Tibial artery (tissue), 4 donors: ENCODE data around the gene IGF1R.

Experiments
- DNase-seq, 2 donors: peaks; one replicate each; pipeline ENCODE4 v3.0.0-alpha.2; 2019
- H3K27ac ChIP-seq, 2 donors: fragments of 200-600 bp; sonication (generic) in 1 of 2; 1 replicate in 1 of 2; 2 replicates in 1 of 2; pipeline ENCODE4 v1.5.1; 2018 to 2019; ENCODE audit warnings: mild to moderate bottlenecking in 1 of 2
- H3K27me3 ChIP-seq, 2 donors: fragments of 200-600 bp; sonication (generic) in 1 of 2; one replicate each; pipeline versions ENCODE4 v1.5.1 to v1.6.0; 2016 to 2019
- H3K36me3 ChIP-seq, 3 donors: fragments of 200-600 bp; sonication (generic) in 2 of 3; one replicate each; pipeline ENCODE4 v1.5.1; 2016 to 2019; ENCODE audit warnings: mild to moderate bottlenecking in 2 of 3
- H3K4me1 ChIP-seq, 4 donors: fragments of 200-600 bp; sonication (generic) in 2 of 4; 1 replicate in 3 of 4; 2 replicates in 1 of 4; pipeline ENCODE4 v1.5.1; 2016 to 2019
- H3K4me3 ChIP-seq, 2 donors: fragments of 200-600 bp; sonication (generic) in 1 of 2; 1 replicate in 1 of 2; 2 replicates in 1 of 2; pipeline ENCODE4 v1.5.1; 2018 to 2019; ENCODE audit warnings: mild to moderate bottlenecking in 2 of 2
- H3K9me3 ChIP-seq, 3 donors: fragments of 200-600 bp; sonication (generic) in 1 of 3; one replicate each; pipeline ENCODE4 v1.5.1; 2016 to 2019
- intact Hi-C: fragments of 100-400 bp; cut with DNase I; formaldehyde crosslinking; loops from one replicate; pipeline ENCODE4 v1.15.0; 2023; ENCODE audit warnings: low total_unique reads
- TF ChIP-seq, protein P1 (sequence below), 2 experiments: fragments of 200-600 bp in 1 of 2; fragments of 450-650 bp in 1 of 2; IDR thresholded peaks; one replicate each; pipeline ENCODE4 v1.5.1; 2017 to 2019; ENCODE audit warnings: antibody characterized with exemption in 2 of 2, mild to moderate bottlenecking in 1 of 2, moderate library complexity in 1 of 2

The IGF1R gene

DNA sequence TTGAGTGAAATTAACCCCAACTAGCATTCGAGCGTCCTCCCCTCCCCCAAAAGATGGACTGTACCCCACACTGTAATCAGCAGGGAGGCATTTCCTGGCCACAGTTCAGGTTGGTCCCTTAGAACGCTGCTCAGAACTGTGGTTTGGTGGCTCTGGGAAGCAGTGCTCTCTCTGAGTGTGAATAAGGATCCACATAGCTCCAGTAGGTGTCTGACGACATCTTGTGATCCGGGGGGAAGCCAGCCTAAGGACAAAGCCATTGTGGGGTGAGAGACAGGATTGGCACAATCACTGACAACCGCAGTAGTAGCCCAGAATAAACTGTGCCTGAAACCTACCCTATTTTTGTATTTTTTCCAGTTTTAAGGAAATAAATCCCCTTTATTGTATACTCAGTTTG, 125.3 kb downstream of the IGF1R start:
- Histone ChIP-seq H3K27ac (no peak overlapping the region), H3K4me1 (peaks cover 0 to 91% (median 41%) of the 10 kb centered on the region in 4 donors), H3K27me3 (no peaks in the 10 kb centered on the region), H3K36me3 (no peaks in the 10 kb centered on the region), H3K4me3 (no peak overlapping the region), H3K9me3 (no peaks in the 10 kb centered on the region)
- TF ChIP-seq, protein P1, sequence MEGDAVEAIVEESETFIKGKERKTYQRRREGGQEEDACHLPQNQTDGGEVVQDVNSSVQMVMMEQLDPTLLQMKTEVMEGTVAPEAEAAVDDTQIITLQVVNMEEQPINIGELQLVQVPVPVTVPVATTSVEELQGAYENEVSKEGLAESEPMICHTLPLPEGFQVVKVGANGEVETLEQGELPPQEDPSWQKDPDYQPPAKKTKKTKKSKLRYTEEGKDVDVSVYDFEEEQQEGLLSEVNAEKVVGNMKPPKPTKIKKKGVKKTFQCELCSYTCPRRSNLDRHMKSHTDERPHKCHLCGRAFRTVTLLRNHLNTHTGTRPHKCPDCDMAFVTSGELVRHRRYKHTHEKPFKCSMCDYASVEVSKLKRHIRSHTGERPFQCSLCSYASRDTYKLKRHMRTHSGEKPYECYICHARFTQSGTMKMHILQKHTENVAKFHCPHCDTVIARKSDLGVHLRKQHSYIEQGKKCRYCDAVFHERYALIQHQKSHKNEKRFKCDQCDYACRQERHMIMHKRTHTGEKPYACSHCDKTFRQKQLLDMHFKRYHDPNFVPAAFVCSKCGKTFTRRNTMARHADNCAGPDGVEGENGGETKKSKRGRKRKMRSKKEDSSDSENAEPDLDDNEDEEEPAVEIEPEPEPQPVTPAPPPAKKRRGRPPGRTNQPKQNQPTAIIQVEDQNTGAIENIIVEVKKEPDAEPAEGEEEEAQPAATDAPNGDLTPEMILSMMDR (IDR thresholded peaks at IDR 0.05), result no peak
- intact Hi-C loops, result loop anchor here (10.0 kb wide), 1 partner anchor 109 kb away; no protein-coding TSS in a partner anchor
- DNase-seq, result no peak

DNA sequence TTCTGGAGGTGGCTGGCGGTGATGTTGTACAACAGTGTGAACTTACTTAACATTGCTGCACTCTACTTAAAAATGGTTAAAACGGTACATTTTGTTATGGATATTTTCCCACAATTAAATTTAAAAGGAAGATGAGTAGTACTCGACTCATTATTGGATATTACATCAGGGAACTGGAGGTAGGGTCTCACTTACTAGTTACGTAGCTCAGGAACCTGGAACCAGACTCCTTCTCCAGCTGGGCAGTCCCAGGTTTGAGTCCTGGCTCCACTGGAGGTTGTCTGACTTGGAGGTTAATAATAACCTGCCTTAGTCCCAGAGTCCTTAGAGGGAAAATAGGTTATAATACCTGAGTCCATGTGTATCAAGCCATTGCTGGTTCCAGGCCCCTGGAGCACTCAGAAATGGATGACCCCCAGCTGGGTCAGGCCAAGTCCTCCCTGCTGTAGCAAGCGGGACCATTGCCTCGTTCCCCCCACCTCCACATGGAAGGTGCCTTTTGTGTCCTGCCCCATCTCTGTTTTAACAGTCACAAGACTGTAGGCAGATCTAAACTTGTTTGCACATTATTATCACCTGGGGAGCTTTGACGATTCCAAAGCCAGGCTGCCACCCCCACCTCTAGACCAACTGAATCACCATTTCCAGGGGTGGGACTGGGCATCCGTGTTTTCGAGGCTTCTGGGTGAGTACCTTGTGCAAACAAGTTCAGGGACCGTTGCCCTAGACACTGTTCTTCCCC, 126.6 kb downstream of the IGF1R start:
- no peaks in the 10 kb centered on the region for H3K27me3 ChIP-seq
- TF ChIP-seq, protein P1 (IDR thresholded peaks at IDR 0.05), result no peak
- no peaks in the 10 kb centered on the region for H3K9me3 ChIP-seq
- no peak for DNase-seq
- H3K27ac ChIP-seq, result no peak overlapping the region
- intact Hi-C loops, result loop anchor here (5.0 to 10.0 kb wide), 2 partner anchors 110 to 282 kb away; no protein-coding TSS in a partner anchor
- H3K4me3 ChIP-seq, result no peak overlapping the region
- H3K36me3 ChIP-seq, result no peaks in the 10 kb centered on the region
- peaks cover 0 to 96% (median 43%) of the 10 kb centered on the region in 4 donors for H3K4me1 ChIP-seq

DNA sequence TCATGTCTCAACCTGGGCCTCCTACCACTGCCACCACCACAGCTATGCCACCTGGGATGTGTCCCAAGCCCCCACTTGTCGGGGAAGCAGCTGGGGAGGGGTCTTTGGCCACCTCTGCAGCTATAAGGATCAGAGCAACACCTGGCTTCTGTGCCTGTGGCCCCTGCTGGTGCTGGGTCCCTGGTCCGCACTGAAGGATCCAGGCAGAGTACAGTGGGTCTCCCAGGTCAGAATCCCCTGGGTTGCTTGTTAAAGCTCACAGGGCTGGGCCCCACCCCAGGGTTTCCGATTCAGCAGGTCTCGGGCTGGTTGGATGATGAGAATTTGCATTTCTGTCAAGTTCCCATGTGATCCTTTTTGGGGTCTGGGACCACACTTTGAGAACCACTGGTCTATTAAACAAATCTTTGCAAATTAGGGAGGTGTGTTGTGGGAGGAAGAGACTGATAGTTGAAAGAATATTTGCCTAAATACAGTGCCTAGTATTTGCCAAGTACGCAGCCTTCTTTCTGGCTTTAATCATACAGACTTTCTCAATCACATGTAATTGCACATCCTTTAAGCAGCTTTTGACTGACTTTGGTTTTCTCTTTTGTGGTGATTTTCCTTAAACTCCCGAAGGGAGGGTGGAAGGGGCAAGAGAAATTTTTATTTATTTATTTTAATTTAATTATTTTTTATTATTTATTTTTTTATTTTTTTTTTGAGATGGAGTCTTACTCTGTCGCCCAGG, 127.3 kb downstream of the IGF1R start:
- intact Hi-C loops, result loop anchor here (5.0 to 10.0 kb wide), 2 partner anchors 111 to 282 kb away; no protein-coding TSS in a partner anchor
- no peak for DNase-seq
- Histone ChIP-seq H3K4me1 (peaks cover 0 to 95% (median 42%) of the 10 kb centered on the region in 4 donors), H3K9me3 (no peaks in the 10 kb centered on the region), H3K4me3 (no peak overlapping the region), H3K27ac (no peak overlapping the region), H3K36me3 (no peaks in the 10 kb centered on the region), H3K27me3 (no peaks in the 10 kb centered on the region)
- TF ChIP-seq, protein P1 (IDR thresholded peaks at IDR 0.05), result no peak

DNA sequence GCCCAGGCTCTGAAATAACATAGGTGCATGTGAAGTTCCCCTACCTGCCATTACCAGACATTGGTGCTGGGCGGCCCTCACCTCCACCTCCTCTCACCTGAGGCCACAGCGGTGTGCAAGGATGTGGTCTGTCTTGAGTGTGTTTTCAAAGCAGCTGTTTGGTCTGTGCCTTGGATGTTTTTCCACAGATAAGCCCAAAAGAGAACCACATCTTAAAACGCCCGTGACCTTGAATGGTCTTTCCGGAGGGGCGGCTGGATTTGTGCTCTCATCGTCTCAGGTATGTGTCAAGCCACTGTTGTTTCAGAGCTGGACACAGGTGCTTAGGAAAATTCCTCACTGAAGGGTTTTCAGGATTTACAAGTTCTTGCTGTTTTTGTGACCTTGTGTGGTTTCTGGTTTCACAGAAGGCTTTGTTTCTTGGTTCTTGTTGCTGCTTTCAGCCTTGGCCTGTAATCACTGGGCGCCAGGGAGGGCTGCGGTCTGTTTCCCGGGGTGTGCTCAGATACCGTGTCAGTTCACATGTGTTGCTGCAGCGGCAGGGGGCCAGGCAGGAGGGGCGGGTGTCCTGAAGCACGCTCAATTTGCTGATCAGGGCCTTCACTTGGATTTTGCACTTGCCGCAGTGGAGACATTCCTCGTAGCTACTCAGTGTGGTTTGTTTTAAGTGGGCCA, 128.4 kb downstream of the IGF1R start:
- Histone ChIP-seq H3K36me3 (no peaks in the 10 kb centered on the region), H3K9me3 (no peaks in the 10 kb centered on the region), H3K4me1 (peaks cover 0 to 84% (median 37%) of the 10 kb centered on the region in 4 donors), H3K27ac (peak overlapping the region; percentile 11 to 31), H3K27me3 (no peaks in the 10 kb centered on the region), H3K4me3 (no peak overlapping the region)
- TF ChIP-seq, protein P1 (IDR thresholded peaks at IDR 0.05), result no peak
- no peak for DNase-seq
- intact Hi-C loops, result loop anchor here (5.0 to 10.0 kb wide), 2 partner anchors 112 to 281 kb away; no protein-coding TSS in a partner anchor

DNA sequence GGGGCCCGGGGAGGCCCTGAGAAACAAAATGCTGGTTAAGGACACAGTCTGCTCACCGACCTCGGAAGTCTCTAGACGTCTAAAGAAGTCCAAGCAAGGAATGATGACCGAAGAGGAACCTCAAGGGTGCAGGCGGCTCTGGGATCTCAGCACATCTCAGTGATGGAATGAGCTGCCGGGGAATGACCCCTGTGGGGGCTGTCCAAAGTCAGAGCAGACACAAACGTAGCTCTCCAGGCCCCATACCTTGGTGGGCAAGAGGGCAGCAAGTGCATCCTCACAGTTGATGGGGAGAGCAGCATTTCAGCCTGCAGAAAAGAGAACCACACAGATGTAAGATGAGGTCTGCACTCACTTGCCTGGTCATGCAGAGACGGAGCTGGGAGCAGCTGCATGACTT, 129.1 kb downstream of the IGF1R start:
- no peaks in the 10 kb centered on the region for H3K27me3 ChIP-seq
- H3K36me3 ChIP-seq, result no peaks in the 10 kb centered on the region
- H3K4me1 ChIP-seq, result peaks cover 0 to 80% (median 35%) of the 10 kb centered on the region in 4 donors
- DNase-seq, result no peak
- no peak overlapping the region for H3K4me3 ChIP-seq
- intact Hi-C loops, result loop anchor here (5.0 to 10.0 kb wide), 2 partner anchors 113 to 280 kb away; no protein-coding TSS in a partner anchor
- H3K27ac ChIP-seq, result peak overlapping the region in 1 of 2 donors; percentile 31
- TF ChIP-seq, protein P1 (IDR thresholded peaks at IDR 0.05), result no peak
- H3K9me3 ChIP-seq, result no peaks in the 10 kb centered on the region
